GM21576 (cell line): ENCODE data around the gene CCBE1.
"Not testable (repeated sequence)": the region's sequence is repeated elsewhere in the genome, so short reads cannot be mapped to it uniquely, and the experiment has no call there.

Experiments
- ATAC-seq: cut with Tn5 transposase; IDR thresholded peaks from one replicate; pipeline ENCODE4 v1.9.1; 2021; ENCODE audit warnings: mild to moderate bottlenecking, moderate library complexity; ENCODE audit not compliant: unreplicated experiment

CCBE1 gene

DNA sequence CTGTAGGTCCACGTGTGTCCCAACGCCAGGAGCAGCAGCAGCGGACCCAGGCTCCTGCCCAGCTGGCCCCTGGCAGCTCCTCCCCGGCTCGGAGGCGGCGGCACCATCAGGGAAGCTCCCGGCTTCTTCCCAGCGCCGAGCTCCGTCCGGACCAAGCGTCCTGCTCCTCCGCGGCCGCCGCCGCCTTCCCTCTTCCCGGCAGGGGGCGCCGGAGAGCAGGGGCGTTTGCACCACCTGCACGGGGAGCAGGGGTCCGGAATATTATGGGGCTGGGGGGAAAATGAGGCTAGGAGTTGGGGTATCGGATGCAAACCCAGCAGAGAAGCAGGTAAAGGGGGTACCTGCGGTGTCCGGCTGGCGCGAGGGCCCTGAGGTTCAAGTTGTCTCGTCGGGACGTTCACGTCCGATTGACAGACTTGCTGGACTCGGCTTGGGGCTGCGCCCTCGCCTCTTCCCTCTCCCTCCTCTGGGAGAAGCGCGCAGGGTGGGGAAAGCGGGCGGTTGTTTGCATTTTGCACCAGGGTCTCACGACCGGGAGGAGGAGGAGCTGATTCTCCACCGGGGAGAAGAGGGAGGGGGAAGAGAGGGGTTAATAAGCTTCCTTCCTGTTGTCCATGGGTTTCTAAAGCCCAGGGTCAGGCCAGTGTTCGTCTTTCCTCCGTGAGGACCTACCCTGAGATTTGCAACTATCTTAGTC, at the start of gene CCBE1:
Gene CCBE1, minus strand, starts transcription at position 188 of the 697 bp plus-strand sequence.
- peak; percentile 62 for ATAC-seq

DNA sequence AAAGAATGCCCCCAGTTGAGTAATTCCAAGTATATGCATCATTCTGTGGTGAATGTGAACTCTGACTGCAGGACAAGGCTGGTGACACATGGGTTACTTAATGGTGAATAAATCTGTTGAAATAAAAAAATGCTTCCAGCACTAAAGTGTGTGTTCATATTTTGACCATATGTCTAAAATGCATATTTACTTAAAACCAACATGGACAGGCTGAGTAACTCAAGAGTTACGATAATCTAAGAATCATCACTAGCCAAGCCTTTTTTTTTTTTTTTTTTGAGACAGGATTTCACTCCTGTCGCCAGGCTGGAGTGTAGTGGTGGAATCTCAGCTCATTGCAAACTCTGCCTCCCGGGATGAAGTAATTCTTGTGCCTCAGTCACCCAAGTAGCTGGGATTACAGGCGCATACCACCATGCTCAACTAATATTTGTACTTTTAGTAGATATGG, 47.1 kb upstream of the CCBE1 start:
- ATAC-seq = no peak

DNA sequence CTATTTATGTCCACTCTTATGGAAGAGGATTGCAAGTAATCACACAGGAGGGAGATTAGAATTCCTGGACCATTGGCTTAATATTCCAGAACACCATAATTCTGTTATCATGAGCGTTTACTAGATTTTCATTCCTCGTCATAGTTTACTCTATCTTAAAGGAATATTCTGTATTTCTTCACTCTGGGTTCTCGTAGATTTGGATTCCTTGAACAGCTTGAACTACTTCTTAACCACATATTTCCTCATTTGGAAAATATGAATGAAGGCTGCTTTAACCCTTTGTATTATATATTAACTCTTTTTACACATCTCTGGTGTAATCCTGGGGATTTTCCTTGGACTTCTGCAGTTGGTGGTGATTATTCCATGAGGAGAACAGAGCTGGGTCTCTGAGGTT, 46.3 kb upstream of the CCBE1 start:
- ATAC-seq = no peak

DNA sequence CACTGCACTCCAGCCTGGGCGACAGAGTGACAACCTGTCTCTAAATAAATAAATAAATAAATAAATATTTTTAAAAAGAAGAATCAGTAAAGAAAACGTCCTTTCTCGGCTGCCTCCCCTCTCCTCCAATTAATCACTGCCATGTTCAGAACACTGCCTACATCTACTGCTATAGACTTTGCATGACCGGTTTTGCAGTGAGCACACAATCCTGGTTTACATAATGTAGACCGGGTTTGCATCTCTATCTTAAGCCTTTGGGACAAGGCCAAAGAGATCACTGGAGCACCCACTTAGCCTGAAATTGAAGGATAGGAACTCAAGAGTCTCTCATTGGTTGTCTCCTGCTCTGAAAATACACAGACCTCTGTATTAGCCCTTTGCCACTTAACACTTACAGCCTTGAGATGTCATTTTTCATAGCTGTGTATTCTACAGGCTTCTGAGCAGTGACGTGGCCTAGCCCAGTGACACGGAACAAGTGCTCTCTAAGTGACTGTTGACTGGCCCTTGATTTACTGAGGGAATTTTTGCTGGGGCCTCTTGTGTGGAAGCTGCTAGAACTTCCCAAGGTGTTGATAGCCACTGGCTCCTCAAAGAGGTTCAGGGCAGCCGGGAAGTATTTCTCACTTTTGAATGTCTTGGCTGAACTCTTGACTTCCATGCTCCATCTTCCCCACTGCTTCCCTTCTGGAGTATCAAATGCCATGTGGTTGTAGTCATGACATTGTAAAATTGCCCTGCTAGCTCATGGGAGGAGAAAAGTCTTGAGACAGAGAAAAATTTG, 45.3 kb upstream of the CCBE1 start:
- ATAC-seq = no peak

DNA sequence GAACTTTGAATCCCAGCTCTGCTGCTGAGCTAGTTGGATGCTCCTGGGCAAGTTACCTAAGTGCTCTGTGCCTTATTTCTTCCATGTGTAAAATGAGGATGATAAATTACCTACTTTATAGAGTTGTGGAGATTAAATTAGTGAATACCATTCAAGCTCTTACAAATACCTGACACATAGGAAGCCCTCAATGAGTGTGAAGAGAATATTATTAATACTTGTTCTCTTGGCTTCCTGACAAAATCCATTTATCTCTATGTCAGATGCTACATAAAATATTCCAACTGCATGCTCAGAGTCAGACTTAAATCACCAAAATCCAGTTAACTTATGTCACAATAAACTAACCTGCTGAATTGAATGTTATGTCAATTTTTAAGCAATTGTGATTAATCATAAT, 42.9 kb upstream of the CCBE1 start:
- no peak for ATAC-seq

DNA sequence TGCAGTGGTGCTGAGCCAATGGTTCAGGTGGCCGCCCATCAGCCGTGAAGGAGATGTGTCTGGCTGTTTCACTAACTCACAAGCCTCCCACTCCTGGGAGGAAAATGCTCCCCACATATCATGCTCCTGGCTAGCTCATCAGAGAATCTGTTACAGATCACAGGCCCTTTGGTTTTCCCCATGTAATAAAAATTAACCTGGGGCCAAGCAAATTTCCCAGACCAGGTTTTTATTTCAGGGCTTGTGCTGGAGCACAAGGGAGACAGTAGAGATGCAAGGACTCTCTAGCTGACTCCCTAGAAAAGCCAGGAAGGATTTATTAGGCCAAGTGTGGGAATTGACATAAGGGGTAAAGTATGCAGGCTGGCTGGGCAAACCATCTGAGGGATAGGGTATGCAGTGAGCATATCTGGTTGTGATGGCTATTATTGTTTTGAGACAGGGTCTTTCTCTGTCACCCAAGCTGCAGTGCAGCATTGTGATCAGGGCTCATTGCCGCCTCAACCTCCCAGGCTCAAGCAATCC, 40.6 kb upstream of the CCBE1 start:
- no peak for ATAC-seq

DNA sequence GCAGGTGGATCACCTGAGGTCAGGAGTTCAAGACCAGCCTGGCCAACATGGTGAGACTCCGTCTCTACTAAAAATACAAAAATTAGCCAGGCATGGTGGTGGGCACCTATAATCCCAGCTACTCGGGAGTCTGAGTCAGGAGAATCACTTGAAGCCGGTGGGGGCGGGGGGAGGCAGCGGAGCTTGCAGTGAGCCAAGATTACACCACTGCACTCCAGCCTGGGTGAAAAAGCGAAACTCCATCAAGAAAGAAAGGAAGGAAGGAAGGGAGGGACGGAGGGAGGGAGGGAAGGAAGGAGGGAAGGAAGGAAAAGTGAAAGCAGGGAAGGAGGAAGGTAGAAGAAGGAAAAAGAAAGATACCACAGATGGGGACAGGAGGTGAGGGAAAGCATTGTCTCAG, 40.1 kb upstream of the CCBE1 start:
- ATAC-seq = not testable (repeated sequence)

DNA sequence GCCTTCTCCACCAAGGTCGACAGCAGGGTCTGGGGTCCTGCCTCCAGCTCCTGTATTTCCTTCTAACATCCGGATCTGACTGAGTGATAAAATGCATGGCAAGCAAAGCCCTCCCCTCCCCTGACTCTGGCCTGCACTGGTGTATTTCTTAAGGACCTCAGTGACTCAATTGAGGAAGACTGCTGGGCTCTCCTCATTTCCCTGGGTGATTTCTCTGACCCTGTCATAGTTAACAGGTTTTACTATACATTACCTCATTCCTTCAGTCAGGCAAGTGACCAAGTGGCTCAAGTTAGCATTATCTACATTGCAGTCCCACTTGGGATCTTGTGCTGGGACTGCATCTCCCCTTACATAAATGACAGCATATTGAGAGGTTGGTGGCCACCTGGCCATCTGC, 38.8 kb upstream of the CCBE1 start:
- ATAC-seq = no peak

DNA sequence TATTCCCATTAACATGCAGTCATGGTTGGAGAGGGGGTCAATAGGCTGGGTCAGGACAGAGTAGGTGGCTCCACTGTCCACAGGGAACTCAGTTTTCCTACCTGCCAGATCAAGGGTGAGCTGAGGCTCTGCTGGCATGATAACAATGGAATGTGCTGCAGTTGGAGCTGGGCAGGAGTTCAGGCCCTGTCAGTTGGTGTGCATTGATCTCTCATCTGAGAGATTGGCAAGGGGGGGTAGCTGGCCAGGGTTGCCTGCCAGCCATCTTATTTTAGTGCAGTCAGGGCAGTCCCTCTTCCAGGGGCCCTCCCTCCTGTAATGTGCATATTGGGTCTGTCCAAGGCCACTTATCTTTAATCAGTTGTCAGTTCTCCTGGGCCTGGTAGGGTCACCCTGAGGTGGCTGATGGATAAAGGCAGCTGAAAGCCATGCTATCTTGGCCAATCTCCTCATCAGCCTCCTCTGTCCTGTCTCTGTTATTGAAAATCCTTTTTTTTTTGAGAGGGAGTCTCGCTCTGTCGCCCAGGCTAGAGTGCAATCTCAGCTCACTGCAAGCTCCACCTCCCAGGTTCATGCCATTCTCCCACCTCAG, 38.1 kb upstream of the CCBE1 start:
- ATAC-seq = no peak

DNA sequence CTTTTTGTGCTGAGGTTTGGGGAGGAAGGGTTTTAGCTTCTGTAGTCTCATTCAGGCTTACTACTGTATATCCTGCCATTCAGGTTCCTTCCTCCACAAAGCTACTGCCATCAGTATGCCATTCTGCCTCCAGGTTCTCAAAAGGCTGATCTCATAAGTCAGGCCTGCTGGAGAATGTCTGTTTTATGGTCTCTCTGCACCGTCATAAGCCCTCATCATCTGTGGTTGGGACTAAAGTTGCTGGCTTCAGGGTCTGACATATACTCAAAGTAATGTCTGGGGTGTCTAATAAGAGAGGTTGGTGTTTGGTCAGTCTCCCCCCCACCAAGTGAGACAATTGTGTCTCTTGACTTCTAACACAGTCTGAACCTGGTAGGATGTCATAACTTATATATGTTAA, 36.2 kb upstream of the CCBE1 start:
- no peak for ATAC-seq

DNA sequence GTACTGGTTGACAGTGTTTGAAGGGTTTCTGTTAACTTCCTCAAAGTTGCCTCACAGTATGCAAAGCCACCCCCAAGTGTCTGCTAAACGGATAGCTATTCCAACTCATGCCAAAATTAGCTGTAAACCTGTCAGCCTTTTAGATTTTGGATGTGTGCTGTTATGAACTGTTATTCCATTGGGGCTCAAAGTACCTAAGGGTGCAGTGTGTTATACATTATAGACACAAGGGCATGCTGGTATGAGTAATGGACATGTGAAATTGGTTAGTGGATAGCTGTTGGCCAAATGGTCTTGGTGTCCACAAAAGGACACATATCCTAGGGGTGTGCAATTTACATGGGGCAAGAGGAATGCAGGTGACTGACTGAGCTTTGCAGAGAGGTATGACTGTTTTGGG, 33.7 kb upstream of the CCBE1 start:
- no peak for ATAC-seq

DNA sequence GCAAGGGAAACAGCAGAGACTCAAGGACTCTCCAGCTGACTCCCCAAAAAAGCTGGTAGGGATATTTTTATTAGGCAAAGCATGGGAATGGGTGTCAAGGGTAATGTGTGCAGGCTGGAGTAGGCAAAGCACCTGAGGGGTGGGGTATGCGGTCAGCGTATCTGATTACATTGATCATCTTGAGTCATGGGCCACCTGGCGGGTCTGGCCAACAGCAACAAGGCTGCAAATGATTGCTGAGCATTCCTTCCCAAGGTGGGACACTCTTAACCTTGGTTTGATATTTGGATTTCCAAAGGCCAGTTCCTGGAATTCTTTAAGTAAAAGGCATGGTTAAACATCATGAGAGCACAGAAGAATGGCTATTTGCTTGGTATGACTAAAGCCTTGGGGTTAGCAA, 32.6 kb upstream of the CCBE1 start:
- no peak for ATAC-seq

DNA sequence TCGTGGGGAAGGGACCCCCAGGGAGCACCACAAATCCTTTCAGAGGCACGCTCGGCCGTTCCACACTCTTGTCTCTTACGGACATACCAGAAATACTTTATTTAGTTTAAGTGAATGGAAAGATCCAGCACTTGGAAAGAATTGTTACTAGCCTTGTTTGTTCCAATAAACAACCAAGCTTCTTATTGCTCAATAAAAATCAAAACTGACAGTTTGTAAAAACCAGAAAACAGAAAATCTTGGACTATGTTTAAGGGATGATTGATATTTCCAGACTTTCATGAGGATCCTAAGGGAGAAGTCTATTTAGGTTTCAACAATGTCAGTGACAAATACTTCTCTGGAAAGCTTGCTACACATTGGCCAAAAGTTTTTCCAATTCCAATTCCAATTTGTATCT, 31.6 kb upstream of the CCBE1 start:
- no peak for ATAC-seq

DNA sequence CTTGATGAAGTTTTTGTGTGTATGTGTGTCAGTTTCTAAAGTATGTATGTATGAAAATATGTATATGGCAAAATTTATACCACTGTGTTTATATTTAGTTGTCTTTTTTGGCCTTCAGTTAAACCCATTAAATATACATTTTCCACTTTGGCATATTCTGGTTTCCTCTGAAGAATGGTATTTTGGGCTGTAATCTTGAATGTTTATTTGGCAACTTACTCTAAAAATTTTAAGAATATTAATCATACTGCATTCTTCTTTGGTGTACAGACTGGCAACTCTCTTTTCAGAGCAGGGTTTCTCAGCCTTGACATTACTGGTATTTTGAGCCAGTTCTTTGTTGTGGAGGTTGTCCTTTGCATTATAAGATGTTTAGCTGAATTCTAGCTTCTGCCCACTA, 27.9 kb upstream of the CCBE1 start:
- ATAC-seq = no peak

DNA sequence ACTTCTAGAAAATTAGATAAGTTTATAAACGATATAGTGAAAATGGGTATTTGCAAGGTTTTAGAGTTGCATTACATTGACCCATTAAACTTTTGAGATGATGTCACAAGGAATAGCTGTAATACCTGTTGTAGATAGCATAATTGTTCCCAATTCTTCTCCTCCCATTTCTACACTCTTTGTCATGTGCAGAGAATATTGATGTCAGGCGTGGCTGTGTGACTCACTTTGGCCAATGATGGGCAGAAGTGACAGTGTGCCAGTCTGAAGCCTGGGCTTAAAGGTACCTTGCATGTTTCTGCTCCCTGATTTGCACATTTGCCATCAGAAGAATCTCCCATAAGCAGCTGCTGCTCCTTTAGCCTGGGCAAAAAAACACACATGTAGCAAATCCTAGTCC, 26.9 kb upstream of the CCBE1 start:
- ATAC-seq = no peak

DNA sequence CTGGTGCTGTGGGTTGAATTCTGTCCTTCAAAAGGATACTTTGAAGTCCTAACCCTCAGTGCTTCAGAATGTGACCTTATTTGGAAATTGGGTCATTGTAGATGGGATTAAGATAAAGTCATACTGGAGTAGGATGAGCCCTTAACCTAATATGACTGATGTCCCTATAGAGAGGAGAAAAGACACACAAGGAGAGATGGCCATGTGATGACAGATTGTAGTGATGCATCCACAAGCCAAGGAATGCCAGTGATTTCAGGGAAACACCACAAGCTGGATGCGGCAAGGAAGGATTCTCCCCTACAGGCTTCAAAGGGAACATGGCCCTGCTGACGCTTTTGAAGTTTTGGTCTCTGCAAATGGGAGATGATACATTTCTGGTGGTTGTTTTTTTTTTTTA, 24.7 kb upstream of the CCBE1 start:
- ATAC-seq = no peak

DNA sequence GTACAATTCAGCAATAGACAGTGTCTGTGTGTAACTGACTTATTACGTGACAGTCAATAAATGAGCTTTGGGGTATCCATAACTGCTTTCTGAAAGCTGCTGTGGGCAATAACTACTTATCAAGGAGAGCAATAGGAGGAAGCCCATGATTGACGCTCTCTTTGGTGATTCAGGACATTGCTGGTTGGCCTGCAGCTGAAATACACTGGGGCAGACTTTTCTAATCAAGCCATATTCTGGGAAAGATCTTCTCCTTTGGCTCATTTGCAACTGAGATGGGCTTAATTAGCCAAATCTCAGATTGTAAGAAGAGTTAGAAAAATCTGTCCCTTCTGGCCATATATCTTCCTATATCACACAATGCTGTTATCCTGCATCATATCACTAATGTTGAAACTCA, 24.0 kb upstream of the CCBE1 start:
- no peak for ATAC-seq

DNA sequence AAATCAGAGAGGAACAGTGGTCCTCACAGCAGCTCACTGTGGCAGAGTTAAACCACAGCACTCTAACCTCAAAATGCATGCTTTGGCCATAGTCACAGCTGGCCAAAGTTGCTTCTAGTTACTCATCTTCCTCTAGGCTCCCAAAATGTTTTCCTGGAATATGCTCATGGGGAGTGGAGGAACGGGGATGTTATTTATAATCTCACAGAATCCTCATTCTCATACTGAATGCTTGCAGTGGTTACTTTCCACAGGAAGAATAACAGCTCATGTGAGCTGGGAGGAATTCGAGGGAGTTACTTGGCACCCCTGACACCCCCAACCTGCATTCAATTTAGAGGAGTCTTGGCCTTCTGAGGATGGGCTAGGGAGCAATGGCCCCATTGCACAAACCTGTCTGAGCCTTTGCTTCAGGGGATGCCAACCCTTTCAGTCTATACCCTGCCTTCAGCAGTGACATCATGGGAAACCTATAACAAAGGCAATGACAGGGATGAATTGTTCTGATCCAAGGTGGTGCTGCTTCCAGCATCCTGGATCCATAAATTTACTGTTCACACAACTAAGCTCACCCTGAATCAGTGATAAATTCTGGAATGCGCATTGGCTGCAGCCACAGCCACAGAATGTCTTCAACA, 22.4 kb upstream of the CCBE1 start:
- ATAC-seq = no peak

DNA sequence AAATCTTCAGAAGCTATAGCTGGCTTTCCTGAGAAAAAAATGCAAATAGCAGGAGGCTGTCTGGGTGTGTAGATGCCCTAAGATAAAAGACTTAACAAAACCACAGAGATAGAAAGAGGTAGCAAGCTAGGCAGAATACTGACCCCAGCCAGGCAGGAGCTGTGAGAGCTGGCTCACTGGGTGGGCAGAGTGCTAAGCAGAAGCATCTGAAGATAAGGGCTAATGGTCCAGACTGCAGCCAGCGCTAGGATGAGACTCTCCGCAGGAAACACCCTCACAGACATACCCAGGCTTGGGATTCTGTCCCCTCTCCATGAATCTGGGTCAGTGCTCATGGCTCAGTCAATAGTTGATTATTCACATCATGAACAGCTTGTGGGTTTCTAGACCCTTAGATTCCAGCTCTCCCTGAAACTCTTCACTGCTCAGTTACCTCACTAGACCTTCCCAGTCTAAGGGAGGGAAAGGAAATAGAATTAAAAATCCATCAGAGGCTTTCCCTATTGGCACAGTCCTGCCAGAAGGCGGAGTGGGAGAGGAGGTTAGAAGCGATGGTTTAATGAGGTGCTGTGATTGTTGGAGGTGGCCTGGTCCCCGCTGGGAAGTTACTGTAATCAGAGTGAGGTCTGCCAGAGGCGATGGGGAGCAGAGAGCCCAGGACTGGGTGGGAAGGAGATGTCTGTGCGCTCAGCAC, 21.4 kb upstream of the CCBE1 start:
- ATAC-seq = no peak

DNA sequence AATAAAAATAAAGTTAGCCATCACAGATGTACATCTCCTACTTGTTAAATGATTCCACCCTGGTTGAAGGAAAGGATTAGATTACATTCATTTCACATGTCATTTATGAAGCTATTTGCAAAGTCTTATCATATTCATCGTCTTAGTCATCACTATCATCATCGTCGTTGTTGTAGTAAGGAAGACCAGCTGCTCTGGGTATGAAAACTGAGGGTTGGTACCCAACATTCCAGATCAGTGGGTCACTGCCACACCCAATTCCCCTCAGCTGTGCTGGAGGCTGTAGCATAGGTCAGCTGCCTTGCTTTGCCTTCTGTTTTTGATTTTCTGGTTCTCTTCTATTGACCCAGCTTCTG, 20.9 kb upstream of the CCBE1 start:
- ATAC-seq = no peak

DNA sequence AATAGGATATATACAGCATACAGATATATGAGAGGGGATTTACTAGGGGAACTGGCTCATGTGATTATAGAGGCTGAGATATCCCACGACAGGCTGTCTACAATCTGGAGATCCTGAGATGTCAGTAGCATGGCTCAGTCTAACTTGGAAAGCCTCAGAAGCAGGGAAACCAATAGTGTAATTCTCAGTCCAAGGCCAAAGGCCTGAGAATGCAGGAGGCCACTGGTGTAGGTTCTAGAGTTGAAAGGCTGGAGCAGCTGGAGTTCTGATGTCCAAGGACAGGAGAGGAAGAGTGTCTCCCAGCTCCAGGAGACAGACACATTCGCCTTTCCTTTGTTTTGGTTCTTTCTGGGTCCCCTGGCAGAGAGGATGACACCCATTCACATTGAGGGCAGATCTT, 20.1 kb upstream of the CCBE1 start:
- ATAC-seq = no peak
